ENCODE results near the gene IGFLR1. TPM values are rescaled to one million over a fixed set of nuclear protein-coding genes. Genes with fewer than 3 reads are reported as not detected.

Gene IGFLR1
- total RNA-seq, 1 donor from 2014 or later, result 16.9 TPM

- Histone ChIP-seq H3K27me3 (no peaks in the 10 kb centered on the region), H3K4me3 (no peak overlapping the region), H3K9me3 (no peaks in the 10 kb centered on the region), H3K36me3 (peaks cover 85% of the 10 kb centered on the region), H3K27ac (no peak overlapping the region), H3K4me1 (peaks cover 10% of the 10 kb centered on the region)
- DNase-seq, result no peak
- TF ChIP-seq, protein P1, sequence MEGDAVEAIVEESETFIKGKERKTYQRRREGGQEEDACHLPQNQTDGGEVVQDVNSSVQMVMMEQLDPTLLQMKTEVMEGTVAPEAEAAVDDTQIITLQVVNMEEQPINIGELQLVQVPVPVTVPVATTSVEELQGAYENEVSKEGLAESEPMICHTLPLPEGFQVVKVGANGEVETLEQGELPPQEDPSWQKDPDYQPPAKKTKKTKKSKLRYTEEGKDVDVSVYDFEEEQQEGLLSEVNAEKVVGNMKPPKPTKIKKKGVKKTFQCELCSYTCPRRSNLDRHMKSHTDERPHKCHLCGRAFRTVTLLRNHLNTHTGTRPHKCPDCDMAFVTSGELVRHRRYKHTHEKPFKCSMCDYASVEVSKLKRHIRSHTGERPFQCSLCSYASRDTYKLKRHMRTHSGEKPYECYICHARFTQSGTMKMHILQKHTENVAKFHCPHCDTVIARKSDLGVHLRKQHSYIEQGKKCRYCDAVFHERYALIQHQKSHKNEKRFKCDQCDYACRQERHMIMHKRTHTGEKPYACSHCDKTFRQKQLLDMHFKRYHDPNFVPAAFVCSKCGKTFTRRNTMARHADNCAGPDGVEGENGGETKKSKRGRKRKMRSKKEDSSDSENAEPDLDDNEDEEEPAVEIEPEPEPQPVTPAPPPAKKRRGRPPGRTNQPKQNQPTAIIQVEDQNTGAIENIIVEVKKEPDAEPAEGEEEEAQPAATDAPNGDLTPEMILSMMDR (IDR thresholded peaks at IDR 0.05), result no peak
- ATAC-seq, result no peak
- intact Hi-C loops (cut with DNase I), result no loop called here
Measured at GRCh38 chr19:35723671-35724070, 18.6 kb downstream of the IGFLR1 start.

GRCh38 chr19:35722897-35723296, 19.4 kb downstream of the IGFLR1 start:
- DNase-seq (no peak), ATAC-seq (no peak)
- Histone ChIP-seq H3K27me3 (no peaks in the 10 kb centered on the region), H3K9me3 (no peaks in the 10 kb centered on the region), H3K4me1 (peaks cover 11% of the 10 kb centered on the region), H3K27ac (no peak overlapping the region), H3K4me3 (no peak overlapping the region), H3K36me3 (peaks cover 77% of the 10 kb centered on the region)
- intact Hi-C loops (cut with DNase I), result no loop called here
- TF ChIP-seq, protein P1 (IDR thresholded peaks at IDR 0.05), result no peak

DNA sequence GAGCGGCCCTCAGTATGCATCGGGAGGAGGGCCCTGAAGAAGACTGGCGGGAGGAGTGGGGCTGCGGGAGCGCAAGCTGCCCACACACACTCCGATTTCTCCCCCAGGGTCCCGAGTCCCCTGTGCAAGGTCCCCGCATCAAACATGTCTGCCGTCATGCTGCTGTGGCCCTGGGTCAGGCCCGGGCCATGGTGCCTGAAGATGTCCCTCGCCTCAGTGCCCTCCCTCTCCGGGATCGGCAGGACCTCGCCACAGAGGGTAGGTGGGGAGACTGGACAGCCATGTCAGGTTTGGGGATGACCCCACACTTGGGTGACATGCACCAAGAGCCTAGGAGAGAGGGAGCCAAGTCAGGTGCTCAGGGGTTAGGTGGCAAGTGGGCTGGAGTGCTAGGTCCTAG, 19.8 kb downstream of the IGFLR1 start:
- TF ChIP-seq, protein P1 (IDR thresholded peaks at IDR 0.05), result no peak
- no peaks in the 10 kb centered on the region for H3K27me3 ChIP-seq
- ATAC-seq (no peak), DNase-seq (no peak)
- H3K4me1 ChIP-seq, result peaks cover 11% of the 10 kb centered on the region
- intact Hi-C loops (cut with DNase I), result no loop called here
- no peaks in the 10 kb centered on the region for H3K9me3 ChIP-seq
- peaks cover 72% of the 10 kb centered on the region for H3K36me3 ChIP-seq
- no peak overlapping the region for H3K4me3 ChIP-seq
- H3K27ac ChIP-seq, result no peak overlapping the region

DNA sequence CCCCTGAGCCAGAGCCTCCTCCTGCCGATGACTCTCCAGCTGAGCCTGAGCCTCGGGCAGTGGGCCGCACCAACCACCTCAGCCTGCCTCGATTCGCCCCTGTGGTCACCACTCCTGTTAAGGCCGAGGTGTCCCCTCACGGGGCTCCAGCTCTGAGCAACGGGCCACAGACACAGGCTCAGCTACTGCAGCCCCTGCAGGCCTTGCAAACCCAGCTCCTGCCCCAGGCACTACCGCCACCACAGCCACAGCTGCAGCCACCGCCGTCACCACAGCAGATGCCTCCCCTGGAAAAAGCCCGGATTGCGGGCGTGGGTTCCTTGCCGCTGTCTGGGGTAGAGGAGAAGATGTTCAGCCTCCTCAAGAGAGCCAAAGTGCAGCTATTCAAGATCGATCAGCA, 20.9 kb downstream of the IGFLR1 start:
- Histone ChIP-seq H3K9me3 (no peaks in the 10 kb centered on the region), H3K4me3 (no peak overlapping the region), H3K27ac (no peak overlapping the region), H3K27me3 (no peaks in the 10 kb centered on the region), H3K4me1 (peaks cover 12% of the 10 kb centered on the region), H3K36me3 (peaks cover 62% of the 10 kb centered on the region)
- intact Hi-C loops (cut with DNase I), result no loop called here
- DNase-seq (no peak), ATAC-seq (no peak)
- TF ChIP-seq, protein P1 (IDR thresholded peaks at IDR 0.05), result no peak

DNA sequence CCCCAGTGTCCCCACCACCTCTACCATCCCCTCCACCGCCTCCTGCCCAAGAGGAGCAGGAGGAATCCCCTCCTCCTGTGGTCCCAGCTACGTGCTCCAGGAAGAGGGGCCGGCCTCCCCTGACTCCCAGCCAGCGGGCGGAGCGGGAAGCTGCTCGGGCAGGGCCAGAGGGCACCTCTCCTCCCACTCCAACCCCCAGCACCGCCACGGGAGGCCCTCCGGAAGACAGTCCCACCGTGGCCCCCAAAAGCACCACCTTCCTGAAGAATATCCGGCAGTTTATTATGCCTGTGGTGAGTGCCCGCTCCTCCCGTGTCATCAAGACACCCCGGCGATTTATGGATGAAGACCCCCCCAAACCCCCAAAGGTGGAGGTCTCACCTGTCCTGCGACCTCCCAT, 21.6 kb downstream of the IGFLR1 start:
- Histone ChIP-seq H3K4me3 (no peak overlapping the region), H3K27ac (no peak overlapping the region), H3K9me3 (no peaks in the 10 kb centered on the region), H3K27me3 (no peaks in the 10 kb centered on the region), H3K4me1 (peaks cover 20% of the 10 kb centered on the region), H3K36me3 (peaks cover 54% of the 10 kb centered on the region)
- DNase-seq, result no peak
- intact Hi-C loops (cut with DNase I), result no loop called here
- ATAC-seq, result no peak
- TF ChIP-seq, protein P1 (IDR thresholded peaks at IDR 0.05), result no peak

GRCh38 chr19:35720163-35720524, 22.1 kb downstream of the IGFLR1 start:
- no peak for ATAC-seq
- no peak overlapping the region for H3K4me3 ChIP-seq

More at GRCh38 chr19:35720163-35720524, 22.1 kb downstream of the IGFLR1 start:
- intact Hi-C loops (cut with DNase I), result no loop called here
- H3K27me3 ChIP-seq, result no peaks in the 10 kb centered on the region
- TF ChIP-seq, protein P1 (IDR thresholded peaks at IDR 0.05), result no peak
- peaks cover 24% of the 10 kb centered on the region for H3K4me1 ChIP-seq
- no peak for DNase-seq
- H3K27ac ChIP-seq, result no peak overlapping the region
- peaks cover 49% of the 10 kb centered on the region for H3K36me3 ChIP-seq
- no peaks in the 10 kb centered on the region for H3K9me3 ChIP-seq

Measured in upper lobe of right lung (tissue), 1 donor.